A549 (cell line): ENCODE results near the gene MEX3B. TPM values are rescaled to one million over a fixed set of nuclear protein-coding genes. Genes with fewer than 3 reads are reported as not detected.

ENCODE experiments used
- ATAC-seq, 2 experiments: fragments of 200-7000 bp in 1 of 2; fragments of >200 bp in 1 of 2; cut with Nextera tagmentation in 1 of 2; cut with Tn5 transposase in 1 of 2; 3 replicates each; pipeline versions ENCODE4 v1.8.0 to v1.9.1; 2018 to 2020; ENCODE audit warnings: mild to moderate bottlenecking in 1 of 2, moderate library complexity in 1 of 2
- CTCF ChIA-PET: fragments of 300-600 bp; sonication (Branson Sonifier 250); formaldehyde crosslinking; extraction: SDS; loops from one replicate; lab custom pipeline; 2021; ENCODE audit warnings: antibody characterized with exemption, inconsistent platforms; lab: Yijun Ruan, JAX
- POLR2A ChIA-PET: fragments of 350-600 bp; formaldehyde crosslinking; extraction: SDS; loops from one replicate; lab custom pipeline; 2021; ENCODE audit warnings: antibody characterized with exemption, inconsistent platforms; lab: Yijun Ruan, JAX
- DNase-seq, 2 experiments: peaks; one replicate each; pipeline versions ENCODE4 v3.0.0 to v3.0.0-alpha.2; 2011 to 2016; ENCODE audit warnings: low read depth in 1 of 2, low spot score in 1 of 2
- FAIRE-seq: peaks from 2 replicates; lab custom pipeline; 2011; peaks lifted over from hg19 to GRCh38; lab: Jason Lieb, UNC
- H3K27ac ChIP-seq, 2 experiments: fragments of >200 bp; sonication (Bioruptor Twin); formaldehyde crosslinking; 3 replicates each; pipeline ENCODE4 v1.5.1; 2016 to 2017
- H3K4me1 ChIP-seq: fragments of >200 bp; sonication (Bioruptor Twin); formaldehyde crosslinking; 3 replicates; pipeline ENCODE4 v1.6.1; 2016
- H3K4me2 ChIP-seq: fragments of >200 bp; sonication (Bioruptor Twin); formaldehyde crosslinking; 3 replicates; pipeline ENCODE4 v1.6.1; 2016
- H3K4me3 ChIP-seq: fragments of >200 bp; sonication (Bioruptor Twin); formaldehyde crosslinking; 3 replicates; pipeline ENCODE4 v1.5.1; 2016
- H3K9me3 ChIP-seq: fragments of >200 bp; sonication (Bioruptor Twin); formaldehyde crosslinking; 3 replicates; pipeline ENCODE4 v1.6.1; 2016
- CEBPB ChIP-seq, 2 experiments: fragments of >200 bp in 1 of 2; sonication (Bioruptor Twin) in 1 of 2; formaldehyde crosslinking in 1 of 2; IDR thresholded peaks; 2 replicates each; pipeline ENCODE4 v1.6.1; 2012 to 2016
- CTCF ChIP-seq: fragments of >200 bp; sonication (Bioruptor Twin); formaldehyde crosslinking; IDR thresholded peaks from 3 replicates; pipeline ENCODE4 v1.5.1; 2016
- E2F6 ChIP-seq: IDR thresholded peaks from 2 replicates; pipeline ENCODE4 v1.6.1; 2012; ENCODE audit warnings: low read depth, borderline replicate concordance
- EHF ChIP-seq: fragments of 250-450 bp; sonication (Bioruptor Pico); IDR thresholded peaks from 2 replicates; pipeline ENCODE4 v1.5.0; 2020; ENCODE audit warnings: mild to moderate bottlenecking
- ELK1 ChIP-seq: fragments of 150-350 bp; IDR thresholded peaks from 2 replicates; pipeline ENCODE4 v1.6.1; 2014; ENCODE audit warnings: low read depth, mild to moderate bottlenecking, low read length
- ESRRA ChIP-seq: fragments of 150-350 bp; IDR thresholded peaks from 2 replicates; pipeline ENCODE4 v1.6.1; 2014; ENCODE audit warnings: mild to moderate bottlenecking, low read length, borderline replicate concordance
- FOSL2 ChIP-seq, 2 experiments: fragments of 450-650 bp in 1 of 2; fragments of >200 bp in 1 of 2; sonication (Bioruptor Twin) in 1 of 2; formaldehyde crosslinking; IDR thresholded peaks; 2 replicates each; pipeline versions ENCODE4 v1.5.0 to v1.6.1; 2016 to 2020; ENCODE audit warnings: mild to moderate bottlenecking in 1 of 2, moderate library complexity in 1 of 2
- HDAC2 ChIP-seq: fragments of 200-600 bp; sonication (generic); IDR thresholded peaks from 2 replicates; pipeline ENCODE4 v1.6.1; 2016
- HES2 ChIP-seq: fragments of >200 bp; sonication (Bioruptor Twin); formaldehyde crosslinking; IDR thresholded peaks from 2 replicates; pipeline ENCODE4 v1.6.1; 2016
- HOXB5 ChIP-seq: fragments of 250-450 bp; sonication (Bioruptor Pico); IDR thresholded peaks from 2 replicates; pipeline ENCODE4 v1.5.0; 2020; ENCODE audit warnings: mild to moderate bottlenecking, moderate library complexity
- JUN ChIP-seq, 2 experiments: fragments of >200 bp; sonication (Bioruptor Twin); formaldehyde crosslinking; IDR thresholded peaks; 2 replicates in 1 of 2; 3 replicates in 1 of 2; pipeline ENCODE4 v1.6.1; 2016 to 2017
- JUNB ChIP-seq: fragments of >200 bp; sonication (Bioruptor Twin); formaldehyde crosslinking; IDR thresholded peaks from 2 replicates; pipeline ENCODE4 v1.6.1; 2016
- MAZ ChIP-seq: fragments of 150-350 bp; IDR thresholded peaks from 2 replicates; pipeline ENCODE4 v1.6.1; 2014; ENCODE audit warnings: antibody characterized with exemption, low read depth, low read length, borderline replicate concordance
- MYC ChIP-seq: IDR thresholded peaks from 2 replicates; pipeline ENCODE4 v1.6.1; 2012; ENCODE audit warnings: mild to moderate bottlenecking, inconsistent platforms, low read length, improper control_type of control experiment, borderline replicate concordance
- NFE2L2 ChIP-seq: fragments of 150-350 bp; conservative IDR thresholded peaks from 2 replicates; pipeline ENCODE4 v1.6.1; 2014; ENCODE audit warnings: low read length
- PHF8 ChIP-seq: fragments of 200-600 bp; sonication (generic); IDR thresholded peaks from 2 replicates; pipeline ENCODE4 v1.6.1; 2016; ENCODE audit warnings: low read depth, mild to moderate bottlenecking, antibody characterized with exemption, moderate library complexity, borderline replicate concordance
- RAD21 ChIP-seq, 2 experiments: fragments of >200 bp in 1 of 2; sonication (Bioruptor Twin) in 1 of 2; formaldehyde crosslinking in 1 of 2; IDR thresholded peaks in 1 of 2; conservative IDR thresholded peaks in 1 of 2; 2 replicates in 1 of 2; 3 replicates in 1 of 2; pipeline ENCODE4 v1.6.1; 2012 to 2018; ENCODE audit warnings: inconsistent platforms in 1 of 2
- SMC3 ChIP-seq: fragments of >200 bp; sonication (Bioruptor Twin); formaldehyde crosslinking; IDR thresholded peaks from 3 replicates; pipeline ENCODE4 v1.6.1; 2018; ENCODE audit warnings: inconsistent platforms
- SREBF2 ChIP-seq: fragments of 450-650 bp; IDR thresholded peaks from 2 replicates; pipeline ENCODE4 v1.6.1; 2014; ENCODE audit warnings: mild to moderate bottlenecking, moderate library complexity
- USF2 ChIP-seq: fragments of 450-650 bp; IDR thresholded peaks from 2 replicates; pipeline ENCODE4 v1.6.1; 2014; ENCODE audit warnings: antibody characterized with exemption
- whole genome bisulfite sequencing: methylation state at CpG from one replicate; pipeline ENCODE4 v1.1.6; 2017; ENCODE audit errors: missing lambda C conversion rate; 5-methylcytosine and 5-hydroxymethylcytosine counted together
- polyA plus RNA-seq, 4 experiments: library from polyadenylated mRNA; depleted of rRNA in 3 of 4; stranded (reverse); fragments of >200 nt; fragmentation: RNase III in 1 of 4; extraction: RNeasy Plus Mini Kit Qiagen cat#74134 plus additional on column Dnase treatment in 1 of 4; gene quantifications; 2 replicates in 3 of 4; 3 replicates in 1 of 4; pipeline ENCODE4 v1.2.3, GENCODE V29; 2011 to 2017

The MEX3B gene
- polyA plus RNA-seq, 2 of the 4 experiments (the other 2 are of a cell fraction), result 2.3 to 4.2 TPM

GRCh38 chr15:82021992-82022391 lies 23.8 kb downstream of the MEX3B start (continued):
- TF ChIP-seq HES2, result no peak
- TF ChIP-seq MYC, result no peak

GRCh38 chr15:82020625-82021394 lies 25.0 kb downstream of the MEX3B start:
- FAIRE-seq, result no peak
- TF ChIP-seq ELK1 (no peak), SREBF2 (no peak), JUN (IDR thresholded peaks at IDR 0.05) (no peak), HDAC2 (no peak), RAD21 (conservative IDR thresholded peaks at IDR 0.05 in 1 of 2, IDR thresholded peaks at IDR 0.05 in 1 of 2) (no peak), HES2 (no peak), ESRRA (no peak)
- no peak for DNase-seq
- ChIA-PET CTCF (no interaction called here), POLR2A (no interaction called here)
- Histone ChIP-seq H3K9me3 (0 out of 3 replicates have a peak, but pooled peaks cover 2% of the 10 kb centered on the region), H3K4me1 (no peaks in the 10 kb centered on the region), H3K4me2 (no peak overlapping the region), H3K4me3 (no peak overlapping the region), H3K27ac (no peak overlapping the region)
- 17% methylated on average over 3 of the region's 3 CpGs for WGBS
- ATAC-seq, result no peak

GRCh38 chr15:82018201-82018600 lies 27.6 kb downstream of the MEX3B start:
- Histone ChIP-seq H3K9me3 (0 out of 3 replicates have a peak, but pooled peaks cover 5% of the 10 kb centered on the region), H3K4me1 (no peaks in the 10 kb centered on the region), H3K4me2 (no peak overlapping the region), H3K4me3 (no peak overlapping the region), H3K27ac (no peak overlapping the region)
- DNase-seq (no peak), ATAC-seq (no peak), FAIRE-seq (no peak)
- POLR2A ChIA-PET, result no interaction called here
- TF ChIP-seq RAD21 (conservative IDR thresholded peaks at IDR 0.05 in 1 of 2, IDR thresholded peaks at IDR 0.05 in 1 of 2) (no peak), HOXB5 (CRISPR knock-in tag) (no peak), NFE2L2 (no peak), USF2 (no peak), ELK1 (no peak), HES2 (no peak), CTCF (no peak), SMC3 (no peak), CEBPB (IDR thresholded peaks at IDR 0.05) (no peak), PHF8 (no peak), E2F6 (no peak), MAZ (no peak), JUNB (no peak), MYC (no peak), ESRRA (no peak), FOSL2 (IDR thresholded peaks at IDR 0.05) (no peak), FOSL2 (CRISPR knock-in tag; IDR thresholded peaks at IDR 0.05) (no peak), EHF (CRISPR knock-in tag) (no peak)
- 12% methylated on average over 4 of the region's 4 CpGs for WGBS
- CTCF ChIA-PET, result interaction anchor here (1.2 kb wide), 1 partner anchor 136 kb away, joined by 3 read pairs; no protein-coding TSS in a partner anchor
